B cell (primary cell): ENCODE results near the gene ZBTB16. TPM values are rescaled to one million over a fixed set of nuclear protein-coding genes. Genes with fewer than 3 reads are reported as not detected.

Experiments used
- ATAC-seq: fragments of 200-7000 bp; cut with Tn5 transposase; one replicate; pipeline ENCODE4 v1.10.0; 2021; ENCODE audit warnings: low read depth, mild to moderate bottlenecking, moderate number of reproducible peaks, moderate library complexity
- CTCF ChIA-PET: fragments of 350-600 bp; sonication (Branson Sonifier 250); formaldehyde crosslinking; loops from one replicate; lab custom pipeline; 2021; ENCODE audit warnings: antibody characterized with exemption, inconsistent platforms; lab: Charles Lee
- POLR2A ChIA-PET: fragments of 350-600 bp; sonication (Branson Sonifier 250); formaldehyde crosslinking; loops from one replicate; lab custom pipeline; 2021; ENCODE audit warnings: antibody characterized with exemption; lab: Charles Lee
- DNase-seq: peaks from one replicate; pipeline ENCODE4 v3.0.0; 2013
- H2AFZ ChIP-seq: 2 replicates; pipeline ENCODE4 v1.6.1; 2012; ENCODE audit warnings: mild to moderate bottlenecking, low read depth, low read length; ENCODE audit not compliant: insufficient read depth, poor library complexity, severe bottlenecking
- H3K27ac ChIP-seq, 2 donors: 1 replicate in 1 of 2; 2 replicates in 1 of 2; pipeline ENCODE4 v1.5.1; 2012 to 2013; ENCODE audit warnings: low read length in 2 of 2, mild to moderate bottlenecking in 2 of 2, moderate library complexity in 1 of 2
- H3K27me3 ChIP-seq, 4 experiments: fragments of 200-600 bp in 1 of 4; sonication (generic) in 1 of 4; replicated peaks in 1 of 4; 1 replicate in 2 of 4; 2 replicates in 2 of 4; pipeline versions ENCODE4 v1.6.1 to v1.7.0; 2013 to 2016; ENCODE audit warnings: low read length in 3 of 4, mild to moderate bottlenecking in 2 of 4, mixed read lengths in 1 of 4, moderate library complexity in 1 of 4; ENCODE audit not compliant: insufficient read depth in 4 of 4, control insufficient read depth in 3 of 4; ENCODE audit errors: control extremely low read depth in 1 of 4
- H3K36me3 ChIP-seq, 2 experiments: replicated peaks in 1 of 2; 1 replicate in 1 of 2; 2 replicates in 1 of 2; pipeline versions ENCODE4 v1.6.1 to v1.7.1; 2013; ENCODE audit warnings: low read length in 1 of 2; ENCODE audit not compliant: insufficient read depth in 2 of 2, control insufficient read depth in 1 of 2; ENCODE audit errors: control extremely low read depth in 1 of 2, extremely low read depth in 1 of 2
- H3K4me1 ChIP-seq, 2 donors: fragments of 200-600 bp in 1 of 2; sonication (generic) in 1 of 2; 1 replicate in 1 of 2; 2 replicates in 1 of 2; pipeline versions ENCODE4 v1.5.1 to v1.6.1; 2013 to 2017; ENCODE audit warnings: low read length in 2 of 2; ENCODE audit not compliant: control insufficient read depth in 2 of 2, insufficient read depth in 2 of 2
- H3K4me2 ChIP-seq: replicated peaks from 2 replicates; pipeline ENCODE3; 2012; ENCODE audit warnings: mild to moderate bottlenecking, low read depth, low read length; ENCODE audit not compliant: poor library complexity, severe bottlenecking
- H3K4me3 ChIP-seq, 5 experiments: fragments of 200-600 bp in 1 of 5; sonication (generic) in 1 of 5; 1 replicate in 3 of 5; 2 replicates in 2 of 5; pipeline versions ENCODE4 v1.5.1 to v1.7.0; 2011 to 2016; ENCODE audit warnings: low read length in 4 of 5, mild to moderate bottlenecking in 4 of 5, low read depth in 2 of 5, control low read depth in 1 of 5, moderate library complexity in 1 of 5; ENCODE audit not compliant: insufficient read depth in 1 of 5; ENCODE audit errors: control extremely low read depth in 1 of 5, extremely low read depth in 1 of 5
- H3K79me2 ChIP-seq: fragments of 200-600 bp; sonication (generic); one replicate; pipeline ENCODE4 v1.6.0; 2016; ENCODE audit warnings: low read length; ENCODE audit not compliant: control insufficient read depth, insufficient read depth
- H3K9ac ChIP-seq: fragments of 200-600 bp; sonication (generic); 2 replicates; pipeline ENCODE4 v1.6.1; 2017; ENCODE audit warnings: mild to moderate bottlenecking, low read length, moderate library complexity
- H3K9me3 ChIP-seq, 3 donors: one replicate each; pipeline versions ENCODE4 v1.6.1 to v1.7.1; 2013; ENCODE audit warnings: low read length in 2 of 3; ENCODE audit not compliant: control insufficient read depth in 2 of 3, insufficient read depth in 1 of 3; ENCODE audit errors: control extremely low read depth in 1 of 3
- H4K20me1 ChIP-seq: 2 replicates; pipeline ENCODE4 v1.6.0; 2012; ENCODE audit warnings: mild to moderate bottlenecking, low read length; ENCODE audit not compliant: insufficient read depth, control insufficient read depth, poor library complexity, severe bottlenecking
- H3K27ac Mint-ChIP-seq: one replicate; pipeline ENCODE4 v1.8.0; 2021; ENCODE audit warnings: mixed read lengths
- H3K27me3 Mint-ChIP-seq: one replicate; pipeline ENCODE4 v1.8.0; 2021; ENCODE audit warnings: mixed read lengths
- H3K4me1 Mint-ChIP-seq: one replicate; pipeline ENCODE4 v1.8.0; 2021; ENCODE audit warnings: mixed read lengths
- H3K4me3 Mint-ChIP-seq: one replicate; pipeline ENCODE4 v1.8.0; 2021; ENCODE audit warnings: mixed read lengths
- H3K9me3 Mint-ChIP-seq: one replicate; pipeline ENCODE4 v1.8.0; 2022; ENCODE audit warnings: mixed read lengths; ENCODE audit not compliant: insufficient read depth
- CTCF ChIP-seq: fragments of 200-600 bp; IDR thresholded peaks from one replicate; pipeline ENCODE4 v1.8.0; 2022; ENCODE audit warnings: antibody characterized with exemption, mild to moderate bottlenecking
- EZH2 ChIP-seq: IDR thresholded peaks from 2 replicates; pipeline ENCODE4 v1.6.1; 2012; ENCODE audit warnings: borderline replicate concordance, low read depth, mild to moderate bottlenecking, moderate library complexity, low read length; ENCODE audit not compliant: insufficient read depth, poor library complexity, severe bottlenecking
- WGBS: methylation state at CpG from one replicate; pipeline ENCODE4 v1.1.5; 2013; ENCODE audit warnings: missing lambda C conversion rate; ENCODE audit not compliant: insufficient coverage; 5-methylcytosine and 5-hydroxymethylcytosine counted together
- intact Hi-C: fragments of 100-400 bp; cut with micrococcal nuclease; formaldehyde crosslinking; loops from one replicate; pipeline ENCODE4 v1.10.0; 2022
- polyA plus RNA-seq: library from polyadenylated mRNA; depleted of rRNA; stranded (reverse); fragments of >200 nt; gene quantifications from 2 replicates; pipeline ENCODE4 v1.2.3, GENCODE V29; 2012
- total RNA-seq, 2 donors: library from RNA; stranded (reverse); fragments of 120-200 nt in 1 of 2; gene quantifications; 1 replicate in 1 of 2; 2 replicates in 1 of 2; pipeline versions ENCODE4 v1.2.3 to v1.2.4, GENCODE V29; 2013 to 2022

The ZBTB16 gene
- total and polyA plus RNA-seq, 2 donors (not counting 1 experiment from before 2014, with no cell fraction given): 16.0 to 20.6 TPM

GRCh38 chr11:114289779-114290178 lies 230.3 kb downstream of the ZBTB16 start:
- Histone ChIP-seq H3K9ac (no peak overlapping the region), H3K9me3 (no peaks in the 10 kb centered on the region), H3K27me3 (no peaks in the 10 kb centered on the region), H2AFZ (no peak overlapping the region), H4K20me1 (no peaks in the 10 kb centered on the region), H3K4me1 (no peaks in the 10 kb centered on the region), H3K79me2 (no peaks in the 10 kb centered on the region), H3K36me3 (no peaks in the 10 kb centered on the region), H3K27ac (no peak overlapping the region), H3K4me2 (no peak overlapping the region), H3K4me3 (no peak overlapping the region)
- TF ChIP-seq EZH2: no peak
- no peak for TF ChIP-seq CTCF
- ChIA-PET CTCF (interaction anchor here (0.9 to 1.2 kb wide), 2 partner anchors 9 to 29 kb away, joined by 3 read pairs; no protein-coding TSS in a partner anchor), POLR2A (no interaction called here)
- no peak for ATAC-seq
- H3K4me1 Mint-ChIP-seq: no peaks in the 10 kb centered on the region
- intact Hi-C loops: no loop called here
- no peak overlapping the region for H3K27ac Mint-ChIP-seq
- DNase-seq: no peak
- H3K27me3 Mint-ChIP-seq: peaks cover 23% of the 10 kb centered on the region
- no peaks in the 10 kb centered on the region for H3K9me3 Mint-ChIP-seq
- WGBS: 58% methylated on average over 1 of the region's 5 CpGs
- H3K4me3 Mint-ChIP-seq: no peak overlapping the region

GRCh38 chr11:114290503-114291235 lies 231.2 kb downstream of the ZBTB16 start:
- Histone ChIP-seq H2AFZ (no peak overlapping the region), H3K27me3 (no peaks in the 10 kb centered on the region), H3K9ac (no peak overlapping the region), H3K4me1 (no peaks in the 10 kb centered on the region), H3K27ac (no peak overlapping the region), H3K4me3 (no peak overlapping the region), H3K36me3 (no peaks in the 10 kb centered on the region), H4K20me1 (no peaks in the 10 kb centered on the region), H3K79me2 (no peaks in the 10 kb centered on the region), H3K4me2 (no peak overlapping the region), H3K9me3 (no peaks in the 10 kb centered on the region)
- no peaks in the 10 kb centered on the region for H3K4me1 Mint-ChIP-seq
- ChIA-PET CTCF (interaction anchor here (1.2 kb wide), 1 partner anchor 30 kb away, joined by 3 read pairs; no protein-coding TSS in a partner anchor), POLR2A (interaction anchor here (0.5 kb wide), 1 partner anchor 57 kb away, joined by 3 read pairs; no protein-coding TSS in a partner anchor)
- intact Hi-C loops: no loop called here
- H3K4me3 Mint-ChIP-seq: no peak overlapping the region
- no peaks in the 10 kb centered on the region for H3K9me3 Mint-ChIP-seq
- ATAC-seq (no peak), DNase-seq (no peak)
- H3K27ac Mint-ChIP-seq: no peak overlapping the region
- 100% methylated on average over 1 of the region's 2 CpGs for WGBS
- TF ChIP-seq CTCF (no peak), EZH2 (no peak)
- H3K27me3 Mint-ChIP-seq: peaks cover 27% of the 10 kb centered on the region
